ENCODE results near the gene PTCD1. TPM values are rescaled to one million over a fixed set of nuclear protein-coding genes. Genes with fewer than 3 reads are reported as not detected.

The PTCD1 gene
- total RNA-seq, 1 donor from 2014 or later, result 5.7 TPM

DNA sequence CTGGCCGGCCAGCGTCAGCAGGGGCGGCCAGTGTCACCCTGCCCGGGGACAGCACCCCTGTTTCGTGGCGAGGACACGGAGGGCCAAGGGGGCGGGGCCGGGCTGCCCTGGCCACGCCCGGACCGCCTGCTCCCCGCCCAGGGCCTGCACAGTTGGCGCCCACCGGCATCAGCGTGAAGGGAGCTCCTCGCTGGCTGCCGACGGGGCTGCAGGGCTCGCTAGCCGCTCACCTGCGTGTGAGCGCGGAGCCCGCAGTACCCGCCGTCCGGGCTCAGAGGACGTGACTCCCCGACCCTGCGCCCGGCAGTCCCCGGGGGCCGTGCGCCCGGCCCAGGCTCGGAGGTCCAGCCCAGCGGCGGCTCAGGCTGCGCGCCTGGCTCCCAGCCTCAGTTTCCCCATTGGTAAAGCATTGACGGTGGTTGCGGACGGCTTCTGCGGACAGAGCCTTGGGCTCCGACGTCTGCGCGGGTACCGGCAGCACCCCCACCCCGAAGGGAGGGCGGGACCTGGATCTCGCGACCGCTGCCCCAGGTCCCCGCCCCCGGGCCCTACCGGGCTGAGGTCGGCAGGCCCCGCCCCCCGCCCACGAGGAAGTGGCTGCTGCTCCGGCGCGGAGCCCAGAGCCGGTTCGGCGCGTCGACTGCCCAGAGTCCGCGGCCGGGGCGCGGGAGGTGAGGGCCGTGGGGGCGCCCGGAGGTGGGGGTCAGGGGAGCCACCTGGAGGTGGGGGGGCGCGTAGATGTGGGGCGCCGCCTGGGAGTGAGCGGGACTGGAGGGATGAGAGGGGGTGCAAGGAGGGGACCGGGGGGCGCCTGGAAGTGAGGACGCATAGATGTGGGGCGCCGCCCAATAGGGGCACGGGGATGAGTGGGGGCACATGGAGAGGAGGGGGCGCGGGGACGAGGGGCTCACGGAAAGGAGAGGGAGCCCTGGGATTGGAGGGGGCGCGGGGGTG is 64.2 kb downstream of the PTCD1 start, which contains the start of gene ARPC1B:
Gene ARPC1B (plus strand): TSS at position 620 of the 954 bp plus-strand sequence. CDS start 10,985 bp downstream, outside the sequence.
- Histone ChIP-seq H3K27ac (ENCODE audit: low read depth, low read length) (peak within 1 kb of the TSS; percentile 82), H3K36me3 (ENCODE audit: control insufficient read depth in 3 of 3, insufficient read depth in 3 of 3, low read length in 3 of 3) (no peaks in the 10 kb centered on the region), H3K4me3 (ENCODE audit: low read length in 3 of 3) (peak within 1 kb of the TSS; percentile 56 to 68 (median 64)), H3K27me3 (ENCODE audit: control insufficient read depth in 3 of 3, insufficient read depth in 3 of 3, low read length in 3 of 3) (no peaks in the 10 kb centered on the region), H3K9me3 (ENCODE audit: control insufficient read depth in 3 of 3, low read length in 3 of 3) (no peaks in the 10 kb centered on the region), H3K4me1 (ENCODE audit: control insufficient read depth in 3 of 3, insufficient read depth in 3 of 3, low read length in 3 of 3) (peaks cover 12 to 14% (median 14%) of the 10 kb centered on the region in 3 donors), H3K9ac (ENCODE audit: low read depth in 1 of 3, low read length in 3 of 3) (peak within 1 kb of the TSS in 2 of 3 donors; percentile 56 to 62)

DNA sequence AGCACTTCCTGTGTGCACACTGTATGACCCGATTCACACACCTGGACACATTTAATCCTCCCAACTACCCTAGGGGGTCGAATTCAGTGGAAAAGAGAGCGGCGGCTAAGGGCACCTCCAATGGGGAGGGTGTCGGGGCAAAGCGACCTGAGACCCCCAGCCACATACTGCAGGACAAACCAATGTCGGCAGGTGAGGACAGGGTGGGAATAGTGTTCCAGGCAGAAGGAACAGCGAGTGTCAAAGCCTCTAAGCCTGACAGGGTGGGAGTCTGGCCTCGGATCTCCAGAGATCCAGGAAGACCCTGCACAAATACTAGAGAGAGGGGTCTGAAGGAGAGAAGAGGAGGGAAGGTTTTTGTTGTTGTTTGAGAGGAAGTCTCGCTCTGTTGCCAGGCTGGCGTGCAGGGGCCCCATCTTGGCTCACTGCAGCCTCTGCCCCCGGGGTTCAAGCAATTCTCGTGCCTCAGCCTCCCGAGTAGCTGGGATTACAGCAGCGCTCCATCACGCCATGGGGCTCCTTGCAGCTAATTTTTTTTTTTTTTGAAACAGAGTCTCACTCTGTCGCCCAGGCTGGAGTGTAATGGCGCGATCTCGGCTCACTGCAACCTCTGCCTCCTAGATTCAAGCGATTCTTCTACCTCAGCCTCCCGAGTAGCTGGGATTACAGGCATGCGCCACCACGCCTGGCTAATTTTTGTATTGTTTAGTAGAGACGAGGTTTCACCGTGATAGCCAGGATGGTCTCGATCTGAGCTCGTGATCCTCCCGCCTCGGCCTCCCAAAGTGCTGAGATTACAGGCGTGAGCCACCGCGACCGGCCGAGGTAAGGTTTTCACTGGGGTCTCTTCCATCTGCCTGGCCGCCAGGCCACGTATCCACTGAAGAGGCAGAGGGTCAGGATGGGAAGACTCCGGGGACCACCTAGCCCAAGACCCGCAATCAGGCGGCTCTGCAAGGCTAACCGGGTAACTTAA is 65.2 kb downstream of the PTCD1 start:
- Histone ChIP-seq H3K27me3 (ENCODE audit: control insufficient read depth in 3 of 3, insufficient read depth in 3 of 3, low read length in 3 of 3) (no peaks in the 10 kb centered on the region), H3K4me3 (ENCODE audit: low read length in 3 of 3) (peak overlapping the region; percentile 14 to 65 (median 64)), H3K4me1 (ENCODE audit: control insufficient read depth in 3 of 3, insufficient read depth in 3 of 3, low read length in 3 of 3) (peaks cover 10 to 11% (median 10%) of the 10 kb centered on the region in 3 donors), H3K9me3 (ENCODE audit: control insufficient read depth in 3 of 3, low read length in 3 of 3) (no peaks in the 10 kb centered on the region), H3K36me3 (ENCODE audit: control insufficient read depth in 3 of 3, insufficient read depth in 3 of 3, low read length in 3 of 3) (peaks cover 0 to 2% (median 0%) of the 10 kb centered on the region in 3 donors), H3K27ac (ENCODE audit: low read depth, low read length) (peak overlapping the region; percentile 82), H3K9ac (ENCODE audit: low read depth in 1 of 3, low read length in 3 of 3) (no peak overlapping the region)

DNA sequence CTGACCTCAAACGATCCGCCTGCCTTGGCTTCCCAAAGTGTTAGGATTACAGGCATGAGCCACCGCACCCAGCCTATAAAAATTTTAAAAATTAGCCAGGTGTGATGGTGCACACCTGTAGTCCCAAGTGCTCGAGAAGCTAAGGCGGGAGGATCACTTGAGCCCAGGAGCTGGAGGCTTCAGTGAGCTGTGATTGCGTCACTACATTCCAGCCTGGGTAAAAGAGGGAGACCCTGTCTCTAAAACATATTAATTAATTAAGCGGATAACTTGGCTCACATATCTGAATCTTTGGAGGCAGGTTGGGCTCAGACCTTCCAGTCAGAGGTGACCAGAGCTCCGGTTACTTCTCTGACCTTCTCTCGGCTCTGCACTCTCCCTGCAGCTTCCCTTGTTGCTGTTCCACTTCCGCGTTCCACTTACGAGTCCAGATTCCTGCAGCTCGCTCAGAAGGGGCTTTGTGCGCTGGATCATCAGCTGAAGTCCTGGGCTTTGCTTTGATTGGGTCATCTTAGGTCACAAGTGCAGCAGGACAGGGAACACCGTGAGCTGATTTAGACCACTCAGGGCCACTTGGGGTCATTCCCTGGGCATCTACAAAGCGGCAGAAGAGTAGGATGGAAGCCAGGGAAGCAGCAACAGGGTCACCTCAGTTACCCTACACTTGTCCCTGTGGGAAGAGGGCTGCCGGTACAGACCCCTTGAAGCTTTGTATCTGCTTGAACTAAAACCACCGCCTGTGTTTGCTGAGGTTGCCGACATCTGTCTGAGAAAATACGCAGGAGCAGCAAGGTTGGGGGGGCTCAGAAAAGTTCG is 66.1 kb downstream of the PTCD1 start:
- Histone ChIP-seq H3K27ac (ENCODE audit: low read depth, low read length) (no peak overlapping the region), H3K9me3 (ENCODE audit: control insufficient read depth in 3 of 3, low read length in 3 of 3) (no peaks in the 10 kb centered on the region), H3K36me3 (ENCODE audit: control insufficient read depth in 3 of 3, insufficient read depth in 3 of 3, low read length in 3 of 3) (peaks cover 0 to 2% (median 0%) of the 10 kb centered on the region in 3 donors), H3K4me3 (ENCODE audit: low read length in 3 of 3) (peak overlapping the region in 1 of 3 donors; percentile 14), H3K4me1 (ENCODE audit: control insufficient read depth in 3 of 3, insufficient read depth in 3 of 3, low read length in 3 of 3) (peaks cover 10 to 11% (median 10%) of the 10 kb centered on the region in 3 donors), H3K27me3 (ENCODE audit: control insufficient read depth in 3 of 3, insufficient read depth in 3 of 3, low read length in 3 of 3) (no peaks in the 10 kb centered on the region), H3K9ac (ENCODE audit: low read depth in 1 of 3, low read length in 3 of 3) (peak overlapping the region in 1 of 3 donors; percentile 63)

DNA sequence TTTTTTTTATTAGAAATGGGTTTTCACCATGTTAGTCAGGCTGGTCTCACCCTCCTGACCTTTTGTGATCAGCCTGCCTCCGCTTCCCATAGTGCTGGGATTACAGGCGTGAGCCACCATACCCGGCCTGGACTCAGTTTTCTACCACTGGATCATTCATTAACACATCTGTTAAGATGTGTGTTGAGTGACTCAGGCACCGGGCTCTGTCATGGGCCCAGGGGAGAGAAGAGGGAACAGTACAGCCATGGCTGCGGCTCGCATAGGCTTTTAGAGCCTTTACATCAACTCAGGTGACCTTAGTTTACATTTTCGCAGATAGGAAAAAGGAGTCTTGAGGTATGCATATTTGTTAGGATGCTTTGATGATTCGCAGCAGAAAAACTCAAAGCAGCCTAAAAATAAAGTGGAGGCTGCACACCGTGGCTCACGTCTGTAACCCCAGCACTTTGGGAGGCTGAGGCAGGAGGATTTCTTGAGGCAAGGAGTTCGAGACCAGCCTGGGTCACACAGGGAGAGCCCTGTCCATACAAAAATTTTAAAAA is 67.2 kb downstream of the PTCD1 start:
- Histone ChIP-seq H3K27me3 (ENCODE audit: control insufficient read depth in 3 of 3, insufficient read depth in 3 of 3, low read length in 3 of 3) (no peaks in the 10 kb centered on the region), H3K4me1 (ENCODE audit: control insufficient read depth in 3 of 3, insufficient read depth in 3 of 3, low read length in 3 of 3) (peaks cover 10 to 14% (median 12%) of the 10 kb centered on the region in 3 donors), H3K36me3 (ENCODE audit: control insufficient read depth in 3 of 3, insufficient read depth in 3 of 3, low read length in 3 of 3) (peaks cover 8 to 11% (median 9%) of the 10 kb centered on the region in 3 donors), H3K27ac (ENCODE audit: low read depth, low read length) (no peak overlapping the region), H3K9ac (ENCODE audit: low read depth in 1 of 3, low read length in 3 of 3) (no peak overlapping the region), H3K9me3 (ENCODE audit: control insufficient read depth in 3 of 3, low read length in 3 of 3) (no peaks in the 10 kb centered on the region), H3K4me3 (ENCODE audit: low read length in 3 of 3) (no peak overlapping the region)

DNA sequence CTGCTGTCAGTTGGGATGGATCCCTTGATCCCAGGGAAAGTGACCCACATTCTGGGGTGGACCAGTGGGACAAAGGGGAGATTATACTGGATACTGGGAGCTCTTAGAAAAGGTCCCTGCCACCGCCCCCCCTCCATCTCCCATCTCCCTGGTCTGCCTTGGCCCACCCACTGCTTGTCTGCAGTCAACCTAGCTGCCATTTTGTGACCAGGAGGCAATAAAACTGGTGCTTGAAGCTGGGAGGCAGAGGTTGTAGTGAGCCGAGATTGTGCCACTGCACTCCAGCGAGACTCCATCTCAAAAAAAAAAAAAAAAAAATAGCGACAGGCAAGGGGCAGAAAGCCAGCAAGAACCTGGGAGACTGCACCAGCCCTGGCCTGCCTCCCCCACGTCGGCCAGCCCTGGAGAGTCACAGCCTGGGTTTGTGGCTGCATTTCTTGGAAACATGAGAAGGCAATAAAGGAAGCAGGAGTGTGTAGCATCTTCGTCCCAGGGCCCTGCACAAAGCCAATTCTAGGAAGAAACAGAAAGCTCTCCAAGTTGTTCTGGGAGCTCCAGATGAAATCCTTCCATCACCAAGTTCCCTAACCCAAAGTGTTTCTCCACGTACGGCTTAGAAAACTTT is 68.7 kb downstream of the PTCD1 start:
- no peaks in the 10 kb centered on the region for H3K9me3 ChIP-seq (ENCODE audit: control insufficient read depth in 3 of 3, low read length in 3 of 3)

DNA sequence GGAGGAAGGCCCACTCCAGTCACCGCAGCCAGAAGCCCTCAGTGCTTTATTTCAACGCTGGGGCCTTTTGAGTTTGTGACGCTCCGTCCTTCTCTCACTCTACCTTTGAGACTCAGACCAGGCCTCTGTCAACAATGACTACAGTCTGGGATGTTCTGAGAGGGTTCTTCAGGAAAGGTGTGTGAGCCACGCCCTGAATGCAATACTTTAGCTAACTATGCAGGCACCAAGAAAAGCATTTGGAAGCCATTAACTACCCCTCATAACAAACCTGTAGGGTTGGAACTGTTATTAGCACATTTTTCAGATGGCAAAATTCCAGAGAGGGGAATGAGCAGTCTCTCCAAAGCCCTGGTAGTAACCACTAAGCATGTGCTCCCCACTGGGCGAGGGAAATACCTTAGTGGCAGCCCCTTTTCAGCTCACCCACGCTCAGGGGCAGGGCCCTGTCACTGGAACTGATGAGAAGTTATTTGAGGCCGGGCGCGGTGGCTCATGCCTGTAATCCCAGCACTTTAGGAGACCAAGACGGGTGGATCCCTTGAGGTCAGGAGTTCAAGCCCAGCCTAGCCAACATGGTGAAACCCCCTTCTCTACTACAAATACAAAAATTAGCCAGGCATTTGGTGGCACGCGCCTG is 69.7 kb downstream of the PTCD1 start:
- Histone ChIP-seq H3K36me3 (ENCODE audit: control insufficient read depth in 3 of 3, insufficient read depth in 3 of 3, low read length in 3 of 3) (peaks cover 25 to 31% (median 27%) of the 10 kb centered on the region in 3 donors), H3K27ac (ENCODE audit: low read depth, low read length) (no peak overlapping the region), H3K9me3 (ENCODE audit: control insufficient read depth in 3 of 3, low read length in 3 of 3) (no peaks in the 10 kb centered on the region), H3K27me3 (ENCODE audit: control insufficient read depth in 3 of 3, insufficient read depth in 3 of 3, low read length in 3 of 3) (no peaks in the 10 kb centered on the region), H3K4me1 (ENCODE audit: control insufficient read depth in 3 of 3, insufficient read depth in 3 of 3, low read length in 3 of 3) (peaks cover 6 to 10% (median 7%) of the 10 kb centered on the region in 3 donors), H3K4me3 (ENCODE audit: low read length in 3 of 3) (no peak overlapping the region), H3K9ac (ENCODE audit: low read depth in 1 of 3, low read length in 3 of 3) (no peak overlapping the region)

More for the DNA sequence above, 68.7 kb downstream of the PTCD1 start:
- Histone ChIP-seq H3K9ac (ENCODE audit: low read depth in 1 of 3, low read length in 3 of 3) (no peak overlapping the region), H3K27me3 (ENCODE audit: control insufficient read depth in 3 of 3, insufficient read depth in 3 of 3, low read length in 3 of 3) (no peaks in the 10 kb centered on the region), H3K27ac (ENCODE audit: low read depth, low read length) (no peak overlapping the region), H3K4me1 (ENCODE audit: control insufficient read depth in 3 of 3, insufficient read depth in 3 of 3, low read length in 3 of 3) (peaks cover 6 to 12% (median 9%) of the 10 kb centered on the region in 3 donors), H3K36me3 (ENCODE audit: control insufficient read depth in 3 of 3, insufficient read depth in 3 of 3, low read length in 3 of 3) (peaks cover 20 to 22% (median 20%) of the 10 kb centered on the region in 3 donors), H3K4me3 (ENCODE audit: low read length in 3 of 3) (no peak overlapping the region)

Other genes with a start within 250 kb of the PTCD1 start
- gene KPNA7, start 230.7 kb downstream of the PTCD1 start, total RNA-seq, result not detected
- not detected for gene MYH16, start 166.0 kb downstream of the PTCD1 start, total RNA-seq
- gene ARPC1A, start 112.9 kb downstream of the PTCD1 start, total RNA-seq, result 53.2 TPM
- 44.9 TPM for gene ARPC1B, start 64.1 kb downstream of the PTCD1 start, total RNA-seq
- 10.4 TPM for gene PDAP1, start 30.2 kb downstream of the PTCD1 start, total RNA-seq
- 44.4 TPM for gene BUD31, start 29.8 kb downstream of the PTCD1 start, total RNA-seq
- 29.2 TPM for gene CPSF4, start 145 bp upstream of the PTCD1 start, total RNA-seq
- 667 TPM for gene ATP5MF, start 27.4 kb upstream of the PTCD1 start, total RNA-seq
- 13.6 TPM for gene ZNF789, start 34.1 kb upstream of the PTCD1 start, total RNA-seq
- gene ZNF394, start 61.5 kb upstream of the PTCD1 start, total RNA-seq, result 39.7 TPM
- 8.9 TPM for gene ZKSCAN5, start 65.9 kb upstream of the PTCD1 start, total RNA-seq
- 6.8 TPM for gene FAM200A, start 113.3 kb upstream of the PTCD1 start, total RNA-seq
- gene ZNF655, start 119.8 kb upstream of the PTCD1 start, total RNA-seq, result 31.3 TPM
- 0.52 TPM for gene TMEM225B, start 159.5 kb upstream of the PTCD1 start, total RNA-seq
- gene ZSCAN25, start 178.1 kb upstream of the PTCD1 start, total RNA-seq, result 11.0 TPM
- gene CYP3A5, start 241.2 kb upstream of the PTCD1 start, total RNA-seq, result 1.0 TPM